Keratinocyte (primary cell): ENCODE measurements around the gene KLF12. TPM values are rescaled to one million over a fixed set of nuclear protein-coding genes. Genes with fewer than 3 reads are reported as not detected.

Experiments
- DNase-seq: peaks from one replicate; pipeline ENCODE4 v3.0.0-alpha.2; 2011; ENCODE audit warnings: low read depth, missing footprints, low spot score
- FAIRE-seq: peaks from 2 replicates; lab custom pipeline; 2011; peaks lifted over from hg19 to GRCh38; lab: Jason Lieb, UNC
- H2AFZ ChIP-seq: 2 replicates; pipeline ENCODE4 v1.6.0; 2012; ENCODE audit warnings: low read length, control low read depth, inconsistent platforms; ENCODE audit not compliant: control insufficient read depth
- H3K27ac ChIP-seq: 2 replicates; pipeline ENCODE4 v1.5.1; 2011; ENCODE audit warnings: low read length; ENCODE audit not compliant: control insufficient read depth, insufficient read depth
- H3K27me3 ChIP-seq: 3 replicates; pipeline ENCODE4 v1.6.0; 2011; ENCODE audit warnings: low read length; ENCODE audit not compliant: control insufficient read depth, insufficient read depth; ENCODE audit errors: extremely low read depth
- H3K36me3 ChIP-seq, 2 experiments: 2 replicates in 1 of 2; 3 replicates in 1 of 2; pipeline ENCODE4 v1.5.1; 2011; ENCODE audit warnings: low read length in 2 of 2, mild to moderate bottlenecking in 1 of 2; ENCODE audit not compliant: control insufficient read depth in 2 of 2, insufficient read depth in 2 of 2; ENCODE audit errors: extremely low read depth in 1 of 2
- H3K4me1 ChIP-seq: 3 replicates; pipeline ENCODE4 v1.5.1; 2011; ENCODE audit warnings: low read length; ENCODE audit not compliant: control insufficient read depth, insufficient read depth; ENCODE audit errors: extremely low read depth
- H3K4me2 ChIP-seq: 3 replicates; pipeline ENCODE4 v1.6.0; 2011; ENCODE audit warnings: low read depth, low read length; ENCODE audit not compliant: control insufficient read depth, insufficient read depth; ENCODE audit errors: extremely low read depth
- H3K4me3 ChIP-seq, 3 experiments: fragments of 200-600 bp in 1 of 3; sonication (generic) in 1 of 3; 2 replicates in 2 of 3; 3 replicates in 1 of 3; pipeline ENCODE4 v1.5.1; 2011 to 2016; ENCODE audit warnings: low read length in 3 of 3, mild to moderate bottlenecking in 3 of 3, control low read depth in 2 of 3, inconsistent platforms in 1 of 3, low read depth in 1 of 3, mixed read lengths in 1 of 3, mixed run types in 1 of 3, moderate library complexity in 1 of 3; ENCODE audit not compliant: control insufficient read depth in 2 of 3, insufficient read depth in 2 of 3; ENCODE audit errors: extremely low read depth in 1 of 3
- H3K79me2 ChIP-seq: 2 replicates; pipeline ENCODE4 v1.6.0; 2012; ENCODE audit warnings: low read length; ENCODE audit not compliant: control insufficient read depth, insufficient read depth
- H3K9ac ChIP-seq: 3 replicates; pipeline ENCODE4 v1.6.0; 2011; ENCODE audit warnings: low read length; ENCODE audit not compliant: control insufficient read depth, insufficient read depth; ENCODE audit errors: extremely low read depth
- H3K9me1 ChIP-seq: 3 replicates; pipeline ENCODE4 v1.6.0; 2011; ENCODE audit warnings: low read length; ENCODE audit not compliant: control insufficient read depth, insufficient read depth; ENCODE audit errors: extremely low read depth
- H3K9me3 ChIP-seq: 2 replicates; pipeline ENCODE4 v1.5.1; 2012; ENCODE audit warnings: low read depth, low read length; ENCODE audit not compliant: control insufficient read depth
- H4K20me1 ChIP-seq: 3 replicates; pipeline ENCODE4 v1.6.0; 2011; ENCODE audit warnings: low read length; ENCODE audit not compliant: control insufficient read depth, insufficient read depth; ENCODE audit errors: extremely low read depth
- CTCF ChIP-seq, 3 experiments: IDR thresholded peaks in 1 of 3; conservative IDR thresholded peaks in 1 of 3; optimal IDR thresholded peaks in 1 of 3; 2 replicates in 2 of 3; 3 replicates in 1 of 3; pipeline versions ENCODE3 to v1.5.1; 2011; ENCODE audit warnings: low read length in 3 of 3, mild to moderate bottlenecking in 3 of 3, moderate library complexity in 2 of 3, control low read depth in 1 of 3, inconsistent platforms in 1 of 3; ENCODE audit not compliant: insufficient read depth in 2 of 3; ENCODE audit errors: extremely low read depth in 1 of 3
- EZH2 ChIP-seq: IDR thresholded peaks from one replicate; pipeline ENCODE4 v1.6.1; 2012; ENCODE audit warnings: inconsistent platforms, mild to moderate bottlenecking, low read length, moderate library complexity
- dilution Hi-C: fragments of 300-500 bp; cut with MboI; formaldehyde crosslinking; loops from one replicate; pipeline ENCODE4 v1.7.0; 2020; ENCODE audit warnings: low sequenced_read_pairs; ENCODE audit not compliant: extremely low pct_ligation_motif_present
- polyA plus RNA-seq, 5 experiments: library from polyadenylated mRNA; depleted of rRNA in 3 of 5; stranded (reverse) in 3 of 5; stranded (forward) in 1 of 5; unstranded in 1 of 5; fragments of >200 nt; gene quantifications; 1 replicate in 1 of 5; 2 replicates in 3 of 5; 3 replicates in 1 of 5; pipeline versions ENCODE4 v1.2.1 to v1.2.3, GENCODE V29; 2011 to 2012; ENCODE audit warnings: missing spikeins in 2 of 5, low read depth in 1 of 5, low replicate concordance in 1 of 5

KLF12 gene
- polyA plus RNA-seq, 1 donor (not counting 4 experiments of a cell fraction or from before 2014, with no cell fraction given), result 6.1 TPM

- TF ChIP-seq CTCF (optimal IDR thresholded peaks at IDR 0.05 in 1 of 3, IDR thresholded peaks at IDR 0.05 in 1 of 3, conservative IDR thresholded peaks at IDR 0.05 in 1 of 3; ENCODE audit: extremely low read depth in 1 of 3, insufficient read depth in 2 of 3, low read length in 3 of 3) (no peak), EZH2 (no peak)
- H3K4me2 ChIP-seq, result no peak overlapping the region
- H3K27ac ChIP-seq, result no peak overlapping the region
- no peaks in the 10 kb centered on the region for H4K20me1 ChIP-seq
- H3K79me2 ChIP-seq, result peaks cover 19% of the 10 kb centered on the region
- H3K27me3 ChIP-seq, result no peaks in the 10 kb centered on the region
- FAIRE-seq (no peak), DNase-seq (no peak)
- H3K9me3 ChIP-seq, result no peaks in the 10 kb centered on the region
- no peaks in the 10 kb centered on the region for H3K9me1 ChIP-seq
- no peak overlapping the region for H2AFZ ChIP-seq
- dilution Hi-C loops, result no loop called here
- no peak overlapping the region for H3K9ac ChIP-seq
- no peaks in the 10 kb centered on the region for H3K36me3 ChIP-seq
- no peaks in the 10 kb centered on the region for H3K4me1 ChIP-seq
- no peak overlapping the region for H3K4me3 ChIP-seq
Measured at GRCh38 chr13:74098077-74098476, 36.1 kb downstream of the KLF12 start.

DNA sequence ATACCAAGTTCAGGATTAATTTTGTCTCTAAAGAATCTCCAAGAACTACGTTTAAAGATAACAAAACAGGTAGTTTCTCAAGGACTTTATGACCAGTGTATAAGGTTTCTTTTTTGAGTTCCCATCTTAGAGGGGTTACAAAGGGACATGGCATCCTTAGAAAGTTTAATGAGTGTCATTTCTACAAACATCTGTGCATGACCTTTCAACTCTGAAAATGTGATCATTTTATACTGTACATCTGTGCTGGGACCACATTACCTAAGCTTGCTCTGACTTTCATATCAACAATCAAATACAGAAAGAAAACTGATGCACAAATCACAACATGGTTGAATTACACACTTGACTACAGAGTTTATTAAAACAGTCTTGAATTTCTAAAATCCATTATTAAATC lies 37.1 kb downstream of the KLF12 start:
- Histone ChIP-seq H3K4me2 (no peak overlapping the region), H3K36me3 (no peaks in the 10 kb centered on the region), H3K4me1 (no peaks in the 10 kb centered on the region), H4K20me1 (no peaks in the 10 kb centered on the region), H3K79me2 (peaks cover 21% of the 10 kb centered on the region), H3K27me3 (no peaks in the 10 kb centered on the region), H3K9me3 (no peaks in the 10 kb centered on the region), H3K4me3 (no peak overlapping the region), H2AFZ (no peak overlapping the region), H3K27ac (no peak overlapping the region), H3K9ac (no peak overlapping the region), H3K9me1 (no peaks in the 10 kb centered on the region)
- DNase-seq, result no peak
- no peak for TF ChIP-seq CTCF (optimal IDR thresholded peaks at IDR 0.05 in 1 of 3, IDR thresholded peaks at IDR 0.05 in 1 of 3, conservative IDR thresholded peaks at IDR 0.05 in 1 of 3; ENCODE audit: extremely low read depth in 1 of 3, insufficient read depth in 2 of 3, low read length in 3 of 3)
- TF ChIP-seq EZH2, result no peak
- dilution Hi-C loops, result no loop called here
- FAIRE-seq, result no peak
